HG03520 (cell line): ENCODE results near the gene OR3A2.
"Not testable (repeated sequence)": the region's sequence is repeated elsewhere in the genome, so short reads cannot be mapped to it uniquely, and the experiment has no call there.

ENCODE experiments used
- ATAC-seq: cut with Tn5 transposase; IDR thresholded peaks from one replicate; pipeline ENCODE4 v1.9.1; 2021; ENCODE audit warnings: mild to moderate bottlenecking, moderate library complexity; ENCODE audit not compliant: unreplicated experiment

The OR3A2 gene

DNA sequence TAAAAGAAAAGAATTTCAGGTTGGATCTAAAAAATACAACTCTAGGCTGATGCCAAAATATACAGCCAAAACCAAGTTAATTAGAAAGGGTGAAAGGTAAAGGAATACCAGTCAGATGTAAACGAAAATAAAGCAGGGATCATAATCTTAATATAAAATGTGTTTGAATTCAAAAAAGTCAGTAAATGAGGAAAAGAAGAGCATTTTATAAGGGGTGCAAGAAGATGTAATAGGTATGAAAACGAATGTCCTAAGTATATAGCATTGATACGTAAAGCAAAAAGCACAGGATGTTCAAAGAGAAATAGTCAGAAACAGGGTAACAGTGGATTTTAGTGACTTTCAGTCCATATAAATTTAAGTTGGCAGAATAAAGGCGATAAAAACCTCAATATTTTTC is 90.5 kb downstream of the OR3A2 start:
- no peak for ATAC-seq

DNA sequence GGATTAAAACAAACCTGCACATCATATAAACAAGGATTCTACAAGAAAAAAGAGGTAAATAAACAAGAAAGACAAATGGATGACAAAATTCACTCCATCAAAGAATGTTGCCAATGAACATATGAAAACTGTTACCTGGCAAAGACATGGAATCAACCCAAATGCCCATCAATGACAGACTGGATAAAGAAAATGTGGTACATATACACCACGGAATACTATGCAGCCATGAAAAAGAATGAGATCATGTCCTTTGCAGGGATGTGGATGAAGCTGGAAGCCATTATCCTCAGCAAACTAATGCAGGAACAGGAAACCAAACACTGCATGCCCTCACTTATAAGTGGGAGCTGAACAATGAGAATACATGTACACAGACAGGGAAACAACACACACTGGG is 92.6 kb downstream of the OR3A2 start:
- ATAC-seq = not testable (repeated sequence)

DNA sequence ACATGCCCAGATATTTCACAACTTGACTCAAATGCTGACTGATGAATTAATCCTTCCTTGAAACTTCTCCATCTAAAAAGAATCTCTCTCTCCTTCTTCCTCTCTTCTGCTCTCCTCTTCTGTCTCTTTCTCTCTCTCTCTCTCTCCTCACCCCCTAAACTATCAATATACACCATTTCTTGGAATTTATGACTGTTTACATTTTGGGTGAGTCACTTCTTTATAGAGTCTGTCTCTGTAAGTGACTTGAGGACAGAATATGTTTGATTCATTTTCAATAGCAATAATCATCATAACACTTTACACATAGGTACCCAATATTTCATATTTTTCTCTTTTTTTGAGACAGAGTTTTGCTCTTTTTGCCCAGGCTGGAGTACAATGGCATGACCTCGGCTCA is 103.2 kb downstream of the OR3A2 start:
- no peak for ATAC-seq

DNA sequence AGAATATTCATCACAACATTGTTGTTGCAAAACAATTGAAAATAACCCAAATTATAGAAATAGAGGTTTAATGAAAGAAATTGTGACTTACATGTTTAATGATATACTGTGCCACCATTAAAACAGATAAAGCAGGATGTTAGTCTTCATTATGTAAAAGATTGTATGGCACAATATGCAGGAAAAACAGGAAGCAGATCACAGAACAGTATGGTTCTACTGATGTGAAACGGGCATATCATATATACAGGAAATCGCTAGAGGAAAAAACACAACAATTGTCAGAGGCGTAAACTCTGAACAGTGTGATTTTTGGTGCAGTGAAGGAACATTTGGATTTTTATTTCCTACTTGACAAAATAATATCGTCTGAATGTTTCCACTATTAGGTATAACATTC is 110.0 kb downstream of the OR3A2 start:
- no peak for ATAC-seq

DNA sequence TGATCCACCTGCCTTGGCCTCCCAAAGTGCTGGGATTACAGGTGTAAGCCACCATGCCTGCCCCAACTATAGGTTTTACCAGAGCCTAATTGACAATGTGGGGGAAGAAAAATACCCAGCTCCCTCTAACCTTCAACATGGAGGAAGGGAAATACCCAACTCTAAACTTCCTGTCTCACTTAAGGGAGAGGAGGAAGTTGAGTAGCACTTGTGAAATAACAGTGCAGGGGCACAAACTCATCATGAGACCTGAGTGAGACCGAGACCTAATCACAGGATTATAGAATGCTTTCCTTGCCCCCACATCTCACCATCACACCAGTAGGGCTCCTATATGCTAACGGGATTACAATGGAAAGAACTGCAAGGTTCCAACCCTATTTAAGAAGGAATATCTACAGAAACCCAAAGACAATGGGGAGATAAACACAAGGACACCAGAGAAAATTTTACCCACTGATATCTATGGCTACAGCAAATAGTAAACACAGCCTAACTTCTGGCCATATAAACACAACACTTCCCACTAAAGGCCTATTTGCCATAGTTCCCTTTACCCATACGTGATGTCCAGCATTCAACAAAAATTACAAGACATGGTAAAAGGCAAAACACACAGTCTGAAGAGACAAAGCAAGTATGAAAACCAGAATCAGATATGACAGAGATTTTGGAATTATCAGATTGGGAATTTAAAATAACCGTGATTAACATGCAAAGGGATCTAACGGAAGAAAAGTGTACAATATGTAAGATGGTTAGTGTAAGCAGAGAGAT is 114.8 kb downstream of the OR3A2 start:
- ATAC-seq = no peak

DNA sequence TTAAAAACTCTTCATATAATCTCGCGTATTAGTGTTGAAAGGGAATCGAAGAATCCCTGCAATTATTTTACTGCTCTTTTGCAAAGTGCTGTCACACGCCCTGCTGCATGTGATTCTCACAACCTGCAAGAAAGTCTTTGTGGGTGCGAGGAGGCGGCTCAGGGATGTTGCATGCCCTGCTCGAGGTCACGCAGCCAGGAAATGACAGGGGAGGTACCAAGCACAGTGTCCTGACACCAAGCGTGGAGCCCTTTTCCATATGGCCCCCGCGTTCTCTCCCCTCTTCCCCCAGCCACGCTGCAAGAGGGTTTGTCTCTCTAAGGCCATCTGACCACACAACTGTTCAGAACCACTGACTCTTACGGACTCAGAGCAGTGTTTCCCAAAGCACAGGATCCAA is 125.5 kb downstream of the OR3A2 start:
- ATAC-seq = no peak

DNA sequence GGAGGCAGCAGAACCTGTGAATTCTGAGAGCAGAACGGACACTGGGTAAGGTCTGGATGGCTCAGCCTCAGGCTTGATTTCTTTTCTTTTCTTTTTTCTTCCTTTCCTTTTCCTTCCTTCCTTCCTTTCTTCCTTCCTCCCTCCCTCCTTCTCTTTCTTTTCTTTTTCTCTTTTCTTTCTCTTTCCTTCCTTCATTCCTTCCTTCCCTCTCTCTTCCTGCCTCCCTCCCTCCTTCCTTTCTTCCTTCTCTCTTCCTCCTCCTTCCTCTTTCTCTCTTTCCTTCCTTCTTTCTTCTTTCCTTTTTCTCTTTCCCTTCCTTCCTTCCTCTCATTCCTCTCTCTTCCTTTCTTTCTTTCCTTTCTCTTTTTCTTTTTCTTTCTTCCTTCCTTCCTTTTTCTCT is 125.9 kb downstream of the OR3A2 start:
- no peak for ATAC-seq

DNA sequence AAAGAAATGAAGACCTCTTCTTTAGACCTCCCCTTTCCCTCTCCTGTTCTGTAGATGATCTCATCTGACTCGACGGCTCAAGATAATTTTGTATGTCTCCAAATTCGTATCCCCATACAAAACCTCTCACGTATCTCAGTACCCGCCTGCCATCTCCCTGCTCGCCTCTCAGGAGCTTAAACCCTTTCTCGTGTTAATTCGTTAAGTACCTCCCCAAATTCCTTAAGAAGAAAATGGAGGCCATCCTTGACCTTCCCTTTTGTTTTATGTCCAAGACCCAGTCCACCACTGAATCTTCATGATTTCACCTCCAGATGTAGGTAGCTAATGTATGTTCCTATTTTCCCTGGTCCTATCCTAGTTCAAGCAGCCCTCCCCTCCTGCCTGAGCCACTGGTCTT is 129.5 kb downstream of the OR3A2 start:
- no peak for ATAC-seq

DNA sequence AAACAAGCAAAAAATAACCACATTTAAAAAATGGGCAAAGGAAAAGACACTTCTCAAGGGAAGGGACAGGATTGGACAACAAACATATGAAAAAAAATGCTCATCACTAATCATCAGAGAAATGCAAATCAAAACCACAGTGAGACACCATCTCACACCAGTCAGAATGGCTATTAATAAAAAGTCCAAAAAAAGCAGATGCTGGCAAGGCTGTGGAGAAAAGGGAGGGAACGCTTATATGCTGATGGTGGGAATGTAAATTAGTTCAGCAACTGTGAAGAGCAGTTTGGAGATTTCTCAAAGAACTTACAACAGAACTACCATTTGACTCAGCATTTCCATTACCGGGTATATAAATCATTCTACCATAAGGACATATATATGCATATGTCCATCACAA is 137.1 kb downstream of the OR3A2 start:
- not testable (repeated sequence) for ATAC-seq

DNA sequence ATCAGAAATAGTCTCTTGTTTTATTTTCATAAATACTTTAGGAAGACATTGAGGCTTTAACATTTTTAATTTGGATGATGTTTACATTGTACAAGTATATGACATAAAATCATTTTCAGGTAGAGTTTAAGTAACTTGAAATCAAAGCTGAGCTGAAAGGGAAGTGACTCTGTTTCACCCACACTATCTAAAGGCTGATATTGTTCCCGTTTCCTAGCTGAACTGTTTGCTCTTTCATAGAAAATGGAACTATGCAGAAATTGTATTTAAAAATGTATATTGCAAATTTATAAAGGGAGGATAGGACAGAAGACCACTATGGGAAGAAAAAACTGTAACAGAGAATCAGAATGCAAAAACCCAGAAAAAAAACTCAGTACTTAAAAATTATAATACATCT is 141.3 kb downstream of the OR3A2 start:
- ATAC-seq = not testable (repeated sequence)

DNA sequence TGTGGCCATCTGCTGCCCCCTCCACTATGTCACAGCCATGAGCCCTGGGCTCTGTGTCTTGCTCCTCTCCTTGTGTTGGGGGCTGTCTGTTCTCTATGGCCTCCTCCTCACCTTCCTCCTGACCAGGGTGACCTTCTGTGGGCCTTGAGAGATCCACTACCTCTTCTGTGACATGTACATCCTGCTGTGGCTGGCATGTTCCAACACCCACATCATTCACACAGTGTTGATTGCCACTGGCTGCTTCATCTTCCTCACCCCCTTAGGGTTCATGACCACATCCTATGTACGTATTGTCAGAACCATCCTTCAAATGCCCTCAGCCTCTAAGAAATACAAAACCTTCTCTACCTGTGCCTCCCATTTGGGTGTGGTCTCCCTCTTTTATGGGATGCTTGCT is 145.1 kb downstream of the OR3A2 start:
- ATAC-seq = not testable (repeated sequence)

DNA sequence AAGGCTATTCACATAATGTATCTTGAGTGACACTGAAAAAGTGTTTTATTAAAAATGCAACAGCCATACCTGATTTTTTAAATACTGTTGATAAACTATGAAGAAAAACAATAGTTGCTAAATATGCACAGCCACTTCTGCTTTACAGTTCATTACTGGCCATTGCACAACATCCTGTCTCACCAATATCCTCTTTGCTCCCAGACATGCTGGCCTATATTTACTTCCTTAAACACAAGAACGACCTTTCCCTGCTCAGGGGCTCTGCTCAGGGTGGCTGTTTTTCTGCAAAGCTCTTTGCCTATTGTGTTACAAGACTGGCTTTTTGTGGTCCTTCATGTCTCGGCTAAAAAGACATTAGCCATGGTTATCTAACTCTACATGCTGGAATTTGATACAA is 147.4 kb downstream of the OR3A2 start:
- not testable (repeated sequence) for ATAC-seq

DNA sequence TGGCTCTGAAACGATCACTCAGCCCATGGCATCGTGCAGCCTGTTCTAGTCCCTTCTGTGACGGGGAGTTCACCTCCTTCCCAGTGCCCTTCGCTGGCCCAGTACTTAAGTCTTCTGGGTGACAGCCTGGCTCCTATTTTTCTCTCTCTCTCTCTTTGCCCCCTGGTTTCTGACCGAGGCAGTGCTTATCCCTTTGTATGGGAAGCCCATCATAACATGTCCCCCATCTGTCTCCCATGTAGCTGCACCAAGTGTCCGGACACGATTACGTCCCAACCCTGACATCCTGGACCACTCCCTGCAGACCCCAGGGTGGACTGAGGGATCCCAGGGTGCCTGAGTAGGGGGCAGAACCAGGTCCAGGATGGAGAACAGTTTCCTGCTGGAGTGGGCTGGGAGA is 153.8 kb downstream of the OR3A2 start:
- not testable (repeated sequence) for ATAC-seq
